ENCODE measurements around the gene UGCG.
"Not testable (repeated sequence)": the region's sequence is repeated elsewhere in the genome, so short reads cannot be mapped to it uniquely, and the experiment has no call there.

UGCG gene

GRCh38 chr9:111886983-111887718, 9.5 kb upstream of the UGCG start:
- DNase-seq (ENCODE audit: low read depth), result no peak
- no peak overlapping the region for H3K4me3 ChIP-seq (ENCODE audit: low read depth, low read length)
- no peak for TF ChIP-seq CTCF (IDR thresholded peaks at IDR 0.05; ENCODE audit: low read depth, low read length, missing control alignments)
- in situ Hi-C loops (cut with HindIII; ENCODE audit: low sequenced_read_pairs), result no loop called here

- TF ChIP-seq CTCF (IDR thresholded peaks at IDR 0.05; ENCODE audit: low read depth, low read length, missing control alignments), result no peak
- H3K4me3 ChIP-seq (ENCODE audit: low read depth, low read length), result no peak overlapping the region
- in situ Hi-C loops (cut with HindIII; ENCODE audit: low sequenced_read_pairs), result no loop called here
- DNase-seq (ENCODE audit: low read depth), result no peak
These were observed 6.3 kb upstream of the UGCG start for GRCh38 chr9:111890334-111890733.

GRCh38 chr9:111890867-111891266, 5.7 kb upstream of the UGCG start:
- H3K4me3 ChIP-seq (ENCODE audit: low read depth, low read length); DNase-seq (ENCODE audit: low read depth); in situ Hi-C loops (cut with HindIII; ENCODE audit: low sequenced_read_pairs): not testable (repeated sequence)

DNA sequence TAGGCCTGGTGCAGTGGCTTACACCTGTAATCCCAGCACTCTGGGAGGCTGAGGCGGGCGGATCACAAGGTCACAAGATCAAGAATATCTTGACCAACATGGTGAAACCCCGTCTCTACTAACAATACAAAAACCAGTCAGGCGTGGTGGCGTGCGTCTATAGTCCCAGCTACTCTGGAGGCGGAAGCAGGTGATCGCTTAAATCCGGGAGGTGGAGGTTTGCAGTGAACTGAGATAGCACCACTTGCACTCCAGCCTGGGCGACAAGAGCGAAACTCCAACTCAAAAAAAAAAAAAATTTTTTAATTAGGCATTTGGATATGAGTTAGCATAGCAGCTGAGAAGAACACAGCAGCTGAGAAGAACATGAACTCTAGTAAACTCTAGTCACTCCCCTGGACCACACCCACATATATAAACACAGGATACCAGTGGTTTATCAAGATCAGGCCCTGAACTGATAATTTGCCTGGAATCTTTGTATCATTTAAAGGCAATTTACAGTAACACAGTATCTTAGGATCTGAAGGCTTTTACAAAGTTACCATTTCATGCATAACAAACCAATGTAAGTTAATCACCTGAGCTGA, 4.6 kb upstream of the UGCG start:
- no peak overlapping the region for H3K4me3 ChIP-seq (ENCODE audit: low read depth, low read length)
- TF ChIP-seq CTCF (IDR thresholded peaks at IDR 0.05; ENCODE audit: low read depth, low read length, missing control alignments), result no peak
- in situ Hi-C loops (cut with HindIII; ENCODE audit: low sequenced_read_pairs), result no loop called here
- DNase-seq (ENCODE audit: low read depth), result no peak

- in situ Hi-C loops (cut with HindIII; ENCODE audit: low sequenced_read_pairs), result no loop called here
- peak overlapping the region; percentile 86 for H3K4me3 ChIP-seq (ENCODE audit: low read depth, low read length)
- no peak for DNase-seq (ENCODE audit: low read depth)
- no peak for TF ChIP-seq CTCF (IDR thresholded peaks at IDR 0.05; ENCODE audit: low read depth, low read length, missing control alignments)
These were observed 457 bp downstream of the UGCG start for GRCh38 chr9:111896942-111897600.

GRCh38 chr9:111897601-111898137, 1.1 kb downstream of the UGCG start:
- peak overlapping the region; percentile 86 for H3K4me3 ChIP-seq (ENCODE audit: low read depth, low read length)
- DNase-seq (ENCODE audit: low read depth), result no peak
- in situ Hi-C loops (cut with HindIII; ENCODE audit: low sequenced_read_pairs), result no loop called here
- TF ChIP-seq CTCF (IDR thresholded peaks at IDR 0.05; ENCODE audit: low read depth, low read length, missing control alignments), result no peak
